HL-60/S4 treated with retinoic acid at 250 ng/mL for 4 days and 3 days (cell line): ENCODE results near the gene EXOC6B.

Source experiments
- in situ Hi-C: fragments of 300-500 bp; cut with MboI; formaldehyde crosslinking; loops from 2 replicates; pipeline ENCODE4 v1.7.0; 2022; ENCODE audit warnings: low sequenced_read_pairs

EXOC6B gene

DNA sequence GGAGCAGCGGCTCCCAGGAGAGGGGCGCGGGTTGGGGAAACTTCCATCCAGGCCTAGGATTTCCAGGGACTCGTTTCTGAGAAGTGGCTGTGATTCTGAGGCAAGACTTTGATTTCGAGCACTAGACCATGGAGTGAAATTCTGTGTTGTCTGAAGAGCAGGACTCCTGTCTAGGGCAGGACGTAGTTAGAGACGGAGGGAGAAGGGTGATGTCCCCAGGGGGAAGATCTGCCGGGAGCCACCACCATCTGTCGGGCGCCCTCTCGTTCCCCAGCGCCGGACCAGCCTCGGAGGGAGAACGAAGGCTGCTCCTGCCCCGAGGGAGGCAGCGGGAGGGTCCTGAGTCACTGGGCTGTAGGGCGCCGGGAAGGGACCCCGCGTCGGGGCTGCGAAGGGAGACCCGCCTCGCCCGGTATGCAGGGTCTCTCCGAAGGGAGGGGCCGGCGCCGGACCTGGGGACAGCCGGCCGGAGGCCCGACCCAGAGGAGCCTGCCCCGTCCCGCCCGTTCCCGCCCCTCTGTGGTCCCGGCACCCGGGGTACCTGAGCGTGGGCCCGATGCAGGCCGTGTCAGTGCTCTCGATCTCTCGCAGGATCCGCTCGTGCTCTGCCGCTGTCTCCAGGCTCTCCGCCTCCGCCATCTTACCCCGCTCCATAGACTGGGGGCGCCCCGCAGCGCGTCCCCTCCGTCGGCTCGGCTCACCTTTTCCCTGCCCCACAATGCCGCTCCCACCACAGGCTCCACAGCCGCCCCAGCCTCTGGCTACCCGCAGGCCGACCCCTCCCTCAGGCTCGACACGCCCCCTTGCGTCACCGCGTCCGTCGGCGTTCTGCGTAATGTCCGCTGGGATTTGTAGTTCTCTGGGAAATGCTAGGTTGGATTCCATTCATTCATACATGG lies at the start of gene EXOC6B:
EXOC6B (minus strand) TSS at position 777 of the 899 bp plus-strand sequence.
- in situ Hi-C loops: no loop called here

DNA sequence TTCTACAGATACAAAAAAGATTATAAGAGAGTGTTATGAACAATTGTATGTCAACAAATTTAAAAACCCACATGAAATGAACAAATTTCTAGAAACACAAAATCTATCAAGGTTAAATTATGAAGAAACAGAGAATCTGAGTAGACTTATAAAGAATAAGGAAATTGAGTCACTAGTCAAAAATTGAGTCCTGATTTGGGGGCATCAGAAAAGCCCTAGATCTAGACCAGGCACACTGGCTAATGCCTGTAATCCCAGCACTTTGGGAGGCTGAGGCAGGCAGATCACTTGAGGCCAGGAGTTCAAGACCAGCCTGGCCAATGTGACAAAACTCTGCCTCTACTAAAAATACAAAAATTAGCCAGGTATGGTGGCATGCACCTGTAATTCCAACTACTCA lies 46.0 kb upstream of the EXOC6B start:
- in situ Hi-C loops: no loop called here

DNA sequence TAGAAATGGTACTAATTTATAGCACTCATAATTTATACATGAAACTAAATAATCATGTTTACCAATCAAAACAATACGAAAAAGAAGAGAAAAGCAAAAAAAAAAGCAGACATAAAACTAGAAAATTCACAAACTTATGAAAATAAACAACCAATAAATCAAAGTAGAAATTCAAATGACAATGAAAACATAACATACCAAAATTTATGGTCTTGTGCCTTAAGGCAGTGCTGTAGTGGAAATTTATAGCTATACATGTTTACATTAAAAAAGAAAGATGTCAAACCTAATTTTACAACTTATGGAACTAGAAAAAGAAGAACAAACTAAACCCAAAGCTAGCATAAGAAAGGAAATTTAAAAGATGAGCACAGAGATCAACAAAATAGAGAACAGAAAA lies 45.2 kb upstream of the EXOC6B start:
- in situ Hi-C loops: no loop called here

DNA sequence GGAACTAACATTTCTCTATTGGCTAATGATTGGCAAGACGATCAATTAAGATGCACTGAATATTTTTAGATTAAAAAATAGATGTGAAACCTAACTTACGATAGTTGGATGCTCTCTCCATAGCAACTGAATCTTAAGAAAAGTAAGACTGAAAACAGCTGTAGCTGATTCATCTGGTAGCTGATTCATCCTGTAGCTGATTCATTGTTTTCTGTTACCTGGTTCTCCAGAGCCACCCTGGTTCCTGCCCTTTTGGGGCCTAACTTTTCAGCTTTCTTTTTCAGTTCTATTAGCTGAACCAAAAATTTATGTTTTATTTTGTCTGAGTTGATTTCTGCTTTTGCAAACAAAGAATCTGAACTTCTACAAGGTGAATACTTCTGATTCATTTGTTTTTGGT lies 38.7 kb upstream of the EXOC6B start:
- in situ Hi-C loops: no loop called here

DNA sequence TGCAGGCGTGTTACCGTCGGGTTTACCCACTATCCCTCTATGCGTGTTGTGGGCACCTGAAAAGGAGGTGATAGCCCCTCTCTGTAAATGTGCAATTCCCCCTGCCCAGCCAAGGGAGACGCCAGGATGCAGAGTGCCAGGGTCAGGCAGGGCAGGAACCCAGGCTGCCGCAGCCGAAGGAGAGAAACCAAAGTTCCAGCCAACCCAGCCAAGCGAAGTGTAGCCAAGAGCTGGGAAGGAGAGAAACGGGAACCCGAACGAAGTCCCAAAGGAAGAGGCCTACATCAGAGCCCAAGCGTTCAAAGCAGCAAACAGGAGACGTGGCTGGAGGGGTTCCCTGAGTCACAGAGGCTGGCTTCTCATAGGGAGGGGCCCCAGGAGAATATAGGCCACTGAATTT lies 37.2 kb upstream of the EXOC6B start:
- in situ Hi-C loops: no loop called here

DNA sequence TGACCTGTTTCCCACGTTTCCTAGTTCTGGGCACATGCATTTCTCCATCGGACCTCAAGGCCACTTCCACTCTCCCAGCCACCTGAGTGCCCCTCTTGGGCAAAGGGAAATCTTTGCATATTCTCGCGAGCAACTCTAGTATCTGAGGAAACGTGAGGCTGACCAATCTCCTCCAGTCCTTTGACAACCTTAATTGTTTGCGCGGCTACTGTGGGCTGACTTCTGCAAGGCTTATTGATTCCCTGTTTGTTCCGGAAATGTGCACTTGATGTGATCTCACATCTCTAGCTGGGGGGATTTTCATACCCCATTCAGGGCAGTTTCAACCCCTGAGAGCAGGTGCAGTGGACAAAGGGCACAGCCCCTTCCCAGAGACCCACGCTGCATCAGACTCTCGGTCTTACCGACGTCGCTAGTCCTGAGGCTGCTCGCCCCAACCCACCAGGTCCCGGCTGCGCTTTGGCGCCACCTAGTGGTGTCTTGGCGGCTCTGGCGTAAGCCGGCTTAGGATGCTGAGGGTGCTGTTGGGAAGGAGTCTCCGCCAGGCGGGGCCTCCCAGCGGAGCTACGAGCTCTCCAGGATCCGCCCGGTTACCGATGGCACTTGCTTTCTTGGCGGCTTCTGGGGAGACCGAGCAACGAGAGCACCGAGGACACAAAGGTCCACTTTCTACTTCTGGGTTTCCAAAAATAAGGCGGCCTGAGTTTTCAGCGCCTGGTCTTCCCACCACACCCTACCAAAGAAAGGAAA lies 36.6 kb upstream of the EXOC6B start:
- in situ Hi-C loops: no loop called here

DNA sequence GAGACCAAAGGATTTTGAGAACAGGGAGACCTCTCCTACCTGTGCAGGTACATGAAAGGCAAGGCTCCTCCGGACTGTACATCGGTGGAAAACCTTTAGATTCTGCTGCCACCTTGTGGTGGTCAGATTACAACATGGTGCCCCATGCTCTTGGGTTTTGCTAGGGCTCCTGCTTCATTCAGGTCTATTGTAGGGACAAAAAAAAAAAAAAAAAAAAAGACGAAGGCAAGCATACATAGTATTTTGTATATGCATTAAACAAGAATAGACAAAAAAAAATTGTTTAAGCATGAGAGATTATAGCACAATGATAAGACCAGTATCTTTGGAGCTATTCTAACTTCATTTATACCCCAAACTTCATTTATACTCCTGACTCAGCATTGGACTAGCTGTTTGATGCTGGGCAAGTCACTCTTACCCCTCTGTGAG lies 34.0 kb upstream of the EXOC6B start:
- in situ Hi-C loops: no loop called here

DNA sequence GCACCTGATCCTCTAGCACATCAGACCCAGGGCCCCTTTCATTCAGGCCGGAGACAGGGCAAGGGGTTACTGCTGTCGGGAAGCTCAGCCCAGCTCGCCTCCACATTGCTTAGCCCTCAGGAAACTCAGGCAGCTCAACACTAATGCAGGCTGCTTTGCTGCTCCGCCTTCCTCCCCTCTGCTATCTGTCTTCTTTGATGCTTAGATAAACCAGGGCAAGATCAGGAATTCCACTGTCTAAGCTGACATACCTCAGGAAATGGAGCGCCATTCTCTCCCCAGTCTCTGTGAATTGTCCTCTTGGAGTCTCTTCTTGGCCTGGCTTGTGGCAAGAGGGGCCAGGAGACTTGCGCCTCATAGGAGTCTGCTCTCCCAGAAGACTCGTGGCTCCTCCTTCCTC lies 25.5 kb upstream of the EXOC6B start:
- in situ Hi-C loops: no loop called here

DNA sequence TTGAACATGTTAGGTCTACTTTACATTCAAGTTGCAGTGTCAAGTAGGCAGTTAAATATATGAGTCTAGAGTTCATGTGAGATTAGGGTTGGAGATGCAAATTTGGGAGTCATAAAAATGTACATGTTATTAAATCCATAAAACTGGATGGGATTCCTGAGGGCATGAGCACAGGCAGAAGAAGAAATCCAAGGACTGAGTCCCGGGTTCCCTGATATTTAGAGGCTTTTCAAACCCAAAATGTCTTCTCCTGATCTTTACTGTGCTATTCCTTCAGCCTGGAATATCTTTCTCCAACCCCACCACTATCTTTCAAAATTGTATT lies 23.3 kb upstream of the EXOC6B start:
- in situ Hi-C loops: no loop called here

DNA sequence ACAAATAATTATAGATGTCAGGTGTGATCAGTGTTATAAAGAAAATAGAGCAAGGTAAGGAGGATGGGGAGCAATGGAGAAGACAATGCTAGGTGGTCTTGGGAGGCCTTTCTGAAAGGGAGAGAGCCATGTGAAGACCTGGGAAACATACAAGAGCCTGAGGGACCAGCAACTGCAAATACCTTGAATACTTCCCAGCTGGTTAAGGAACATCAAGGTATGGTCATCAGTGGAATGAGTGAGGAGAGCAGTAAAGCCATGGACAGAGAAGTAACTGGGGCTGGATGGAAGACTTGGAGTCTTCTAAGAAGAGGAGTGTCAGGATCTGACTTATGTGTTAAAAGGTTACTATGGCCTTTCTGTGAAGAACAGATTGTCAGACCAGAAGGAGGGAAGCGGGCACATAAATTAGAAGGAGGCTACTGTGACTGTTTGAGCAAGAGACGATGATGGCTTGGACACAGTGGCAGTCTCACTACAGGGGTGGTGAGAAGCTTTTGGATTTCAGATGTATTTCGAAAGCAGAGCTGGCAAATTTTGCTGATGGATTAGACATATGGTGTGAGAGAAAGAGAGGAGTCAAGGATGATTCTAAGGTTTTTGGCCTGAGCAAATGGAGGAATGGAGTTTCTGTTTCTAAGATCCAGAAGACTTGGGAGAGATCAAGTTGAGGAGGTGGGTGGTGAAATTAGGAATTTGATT lies 22.8 kb upstream of the EXOC6B start:
- in situ Hi-C loops: no loop called here

DNA sequence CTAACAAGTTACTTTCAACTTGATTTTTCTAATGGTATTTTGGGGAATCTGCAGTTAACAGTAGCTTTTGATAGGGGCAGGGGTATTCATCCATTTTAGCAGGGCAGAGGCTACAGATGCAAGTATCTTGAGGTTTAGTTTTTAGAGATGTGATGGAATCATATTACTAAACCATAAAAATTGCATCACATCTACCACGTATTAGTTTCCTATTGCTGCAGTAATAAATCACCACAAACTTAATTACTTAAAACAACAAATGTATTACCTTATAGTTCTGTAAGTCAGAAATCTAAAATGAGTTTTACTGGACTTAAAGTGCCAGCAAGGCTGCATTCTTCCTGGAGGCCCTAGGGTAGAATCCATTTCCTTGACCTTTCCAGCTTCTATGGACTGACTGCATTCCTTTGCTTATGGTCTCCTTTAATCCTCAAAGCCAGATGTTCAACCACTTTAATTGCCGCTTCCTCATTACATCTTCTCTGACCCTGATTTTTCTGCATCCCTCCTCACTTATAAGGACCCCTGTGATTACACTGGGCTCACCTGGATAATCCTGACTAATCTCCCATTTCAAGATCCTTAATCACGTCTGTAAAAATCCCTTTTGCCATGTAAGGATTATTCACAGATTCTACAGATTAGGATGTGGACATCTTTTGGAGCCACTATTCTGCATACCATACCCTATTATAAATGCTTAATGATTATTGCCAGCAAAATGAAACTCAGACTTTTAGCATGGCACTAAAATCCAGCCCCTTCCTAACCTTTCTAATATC lies 21.9 kb upstream of the EXOC6B start:
- in situ Hi-C loops: no loop called here

DNA sequence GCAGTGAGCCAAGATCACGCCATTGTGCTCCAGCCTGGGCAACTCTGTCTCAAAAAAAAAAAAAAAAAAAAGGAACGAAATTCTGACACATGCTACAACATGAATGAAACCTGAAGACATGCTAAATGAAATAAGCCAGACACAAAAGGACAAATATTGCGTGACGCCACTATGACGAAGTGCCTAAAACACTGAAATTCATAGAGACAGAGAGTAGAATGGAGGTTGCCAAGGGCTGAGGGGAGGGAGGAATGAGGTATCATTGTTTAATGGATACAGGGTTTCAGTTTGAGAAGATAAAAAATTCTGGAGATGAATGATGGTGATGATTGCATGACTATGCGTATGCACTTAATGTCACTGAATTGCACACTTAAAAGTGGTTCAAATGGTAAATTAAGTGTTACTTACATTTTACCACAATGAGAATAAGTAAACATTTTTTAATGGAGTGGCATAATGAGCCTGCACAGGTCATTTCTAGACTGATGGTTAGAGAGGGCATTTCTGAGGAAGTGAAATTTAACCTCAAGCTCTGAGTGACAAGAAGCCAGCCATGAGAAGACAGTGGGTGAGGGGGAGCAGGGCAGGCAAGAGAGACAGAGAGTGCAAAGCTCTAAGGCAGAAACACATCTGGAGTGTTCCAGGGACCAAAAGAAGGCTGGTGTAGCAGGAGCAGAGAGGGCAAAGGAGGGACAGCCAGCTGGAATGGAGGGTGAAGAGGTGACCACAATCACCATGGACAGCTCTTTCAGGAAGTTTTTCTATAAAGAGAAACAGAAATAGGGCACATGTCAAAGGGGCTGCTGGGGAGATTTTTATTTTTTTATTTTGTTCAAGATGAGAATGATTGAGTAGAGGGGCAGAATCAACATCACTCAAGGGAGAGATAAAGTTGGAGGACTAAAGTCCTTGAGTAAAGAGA lies 20.6 kb upstream of the EXOC6B start:
- in situ Hi-C loops: no loop called here

DNA sequence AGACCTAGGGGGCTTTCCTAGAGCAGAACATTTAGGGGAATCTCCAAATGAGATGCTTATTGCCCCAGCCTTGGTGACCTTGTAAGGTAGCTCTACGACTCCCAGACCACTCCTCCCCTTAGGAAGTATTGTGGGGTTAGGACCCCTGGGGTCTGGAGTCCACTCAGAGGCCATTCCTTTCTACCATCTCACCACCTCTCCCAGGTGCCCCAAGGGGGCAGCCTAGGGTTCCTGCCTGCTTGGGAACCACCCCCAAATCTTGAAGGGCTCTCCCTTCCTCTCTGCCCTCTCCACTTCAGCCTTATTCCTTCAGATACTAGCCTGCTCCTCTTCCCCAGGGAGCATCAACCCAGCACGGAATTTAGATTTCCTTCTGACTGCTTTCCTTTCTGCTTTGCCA lies 17.5 kb upstream of the EXOC6B start:
- in situ Hi-C loops: no loop called here

DNA sequence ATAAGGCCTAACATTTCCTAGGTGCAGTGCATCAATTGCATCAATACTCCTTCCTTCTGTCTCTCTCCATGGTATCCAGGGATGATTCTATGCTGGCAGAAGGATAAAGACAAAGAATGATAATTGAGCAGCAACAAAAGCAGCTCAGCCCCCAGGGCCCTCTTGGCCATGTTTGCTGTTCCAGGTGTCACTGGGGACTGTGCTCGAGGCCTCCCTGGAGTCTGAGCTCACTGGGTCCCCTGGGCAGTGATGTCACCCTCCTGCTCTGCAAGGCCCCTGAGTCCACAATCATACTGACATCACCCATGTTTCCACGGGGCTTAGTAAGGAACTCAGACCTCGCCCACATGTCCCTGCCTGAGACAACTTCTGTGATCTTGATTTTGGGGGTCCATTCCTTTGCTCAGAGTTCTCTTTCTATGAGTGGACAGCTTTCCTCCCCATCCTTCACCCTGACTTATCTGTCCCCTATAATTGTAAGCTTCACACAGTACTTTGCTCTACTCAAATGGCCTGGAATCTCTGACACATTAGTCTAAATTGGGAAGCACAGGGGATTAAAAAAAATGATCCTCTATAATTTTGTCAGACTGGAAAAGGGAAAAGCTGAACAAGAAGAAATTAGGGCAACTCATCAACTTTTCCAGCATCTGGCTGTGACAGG lies 15.8 kb upstream of the EXOC6B start:
- in situ Hi-C loops: no loop called here

DNA sequence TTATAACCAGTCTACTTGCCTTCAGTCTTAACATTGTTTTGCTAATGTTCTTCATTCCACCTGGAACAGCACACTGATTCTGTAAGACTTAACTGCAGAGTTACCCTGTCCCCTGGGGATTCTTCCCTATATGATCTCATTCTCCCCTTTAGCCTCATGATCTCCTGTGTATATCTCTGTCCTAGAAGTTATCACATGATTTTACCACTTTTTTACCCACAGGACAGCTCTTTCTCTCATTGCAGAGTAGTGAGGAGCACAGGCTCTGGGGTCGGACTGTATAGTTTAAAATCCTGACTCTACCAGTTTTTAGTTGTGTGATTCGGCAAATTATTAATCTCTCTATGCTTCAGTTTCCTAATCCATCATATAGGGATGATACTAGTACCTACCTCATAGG lies 14.2 kb upstream of the EXOC6B start:
- in situ Hi-C loops: no loop called here

DNA sequence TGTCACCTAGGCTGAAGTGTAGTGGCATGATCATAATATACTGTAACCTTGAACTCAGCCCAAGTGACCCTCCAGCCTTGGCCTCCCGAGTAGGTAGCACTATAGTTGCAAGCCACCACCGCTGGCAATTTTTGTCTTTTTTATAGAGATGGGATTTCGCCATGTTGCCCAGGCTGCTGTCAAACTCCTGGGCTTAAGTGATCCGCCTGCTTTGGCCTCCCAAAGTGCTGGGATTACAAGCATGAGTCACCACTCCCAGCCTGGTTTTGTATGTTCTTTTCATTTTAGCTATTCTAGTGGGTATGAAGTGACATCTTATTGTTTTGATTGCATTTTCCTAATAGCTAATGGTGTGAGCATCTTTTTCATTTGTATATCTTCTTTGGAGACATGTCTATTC lies 11.3 kb upstream of the EXOC6B start:
- in situ Hi-C loops: no loop called here

DNA sequence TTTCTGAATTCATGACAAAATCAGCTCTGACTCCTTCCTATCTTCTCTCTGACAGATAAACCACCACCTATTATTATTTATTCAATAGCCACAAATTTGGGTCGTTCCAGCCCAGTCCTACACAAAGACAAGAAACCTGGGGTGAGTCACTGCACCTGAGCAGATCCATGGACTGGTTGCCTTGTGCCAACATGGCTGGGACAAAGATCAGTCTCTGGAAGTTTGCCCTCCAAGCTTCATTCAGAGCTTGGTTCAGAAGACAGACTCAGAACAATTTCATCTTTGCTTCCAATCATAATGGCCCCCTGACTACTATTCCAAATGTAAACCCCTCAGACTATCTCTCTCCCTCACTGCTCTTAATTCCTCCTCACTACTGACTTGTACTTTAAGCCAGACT lies 9.6 kb upstream of the EXOC6B start:
- in situ Hi-C loops: no loop called here

DNA sequence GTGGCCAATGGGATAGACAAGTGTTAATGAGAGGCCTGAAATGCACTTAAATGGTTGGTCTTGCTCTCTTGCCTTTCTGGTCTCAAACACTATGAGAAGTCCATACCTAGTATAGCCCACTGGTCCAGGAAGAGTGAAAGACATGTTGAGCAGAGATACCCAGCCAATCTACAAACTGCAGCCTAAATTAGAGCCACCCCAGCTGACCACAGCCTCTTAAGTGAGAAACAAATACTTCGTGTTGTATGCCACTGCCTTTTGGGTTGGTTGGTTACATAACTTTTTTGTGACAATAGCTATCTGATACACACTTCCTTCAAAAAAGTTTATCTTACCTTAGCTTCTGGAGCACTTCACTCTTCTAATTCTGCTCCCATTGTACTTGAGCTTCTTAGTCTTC lies 8.8 kb upstream of the EXOC6B start:
- in situ Hi-C loops: no loop called here

DNA sequence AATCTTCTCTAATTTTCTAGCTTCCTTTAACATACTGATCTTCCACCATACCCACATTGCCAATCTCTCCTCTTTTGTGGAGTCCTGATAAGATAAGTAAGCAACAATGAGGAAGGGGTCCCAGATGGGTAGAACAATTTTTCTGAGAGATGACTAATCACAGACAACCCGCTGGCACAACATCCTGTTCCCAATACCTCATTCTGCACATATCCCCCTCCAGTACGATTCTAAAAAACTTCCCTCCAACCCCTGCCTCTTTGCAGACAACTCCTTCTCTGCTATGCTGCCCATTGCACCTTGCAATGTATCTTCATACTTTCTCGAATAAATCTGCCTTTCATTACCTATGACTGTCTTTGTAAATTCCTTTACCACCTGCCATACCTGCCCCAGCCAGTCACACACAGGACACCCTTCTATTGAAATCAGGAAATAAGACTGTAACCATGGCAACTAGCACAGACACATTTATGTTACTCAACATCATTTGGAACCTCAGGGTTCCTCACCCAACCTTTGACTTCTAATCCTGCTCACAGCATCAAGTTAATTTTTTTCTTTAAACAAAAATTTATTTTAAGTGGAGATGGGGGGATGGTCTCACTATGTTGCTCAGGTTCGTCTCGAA lies 7.4 kb upstream of the EXOC6B start:
- in situ Hi-C loops: no loop called here
